Suprapubic skin (tissue), 4 donors: ENCODE results near the gene FXYD5. TPM values are rescaled to one million over a fixed set of nuclear protein-coding genes. Genes with fewer than 3 reads are reported as not detected.

Experiments used
- DNase-seq, 2 donors: peaks; one replicate each; pipeline ENCODE4 v3.0.0-alpha.2; 2019; ENCODE audit warnings: low spot score in 2 of 2
- H3K27ac ChIP-seq: fragments of 200-600 bp; sonication (generic); one replicate; pipeline ENCODE4 v1.5.1; 2019
- H3K27me3 ChIP-seq: fragments of 200-600 bp; sonication (generic); one replicate; pipeline ENCODE4 v1.5.1; 2019
- H3K36me3 ChIP-seq: fragments of 200-600 bp; sonication (generic); one replicate; pipeline ENCODE4 v1.5.1; 2019
- H3K4me1 ChIP-seq: fragments of 200-600 bp; sonication (generic); one replicate; pipeline ENCODE4 v1.5.1; 2019
- H3K4me3 ChIP-seq: fragments of 200-600 bp; sonication (generic); one replicate; pipeline ENCODE4 v1.5.1; 2019; ENCODE audit warnings: mild to moderate bottlenecking
- H3K9me3 ChIP-seq: fragments of 200-600 bp; sonication (generic); one replicate; pipeline ENCODE4 v1.5.1; 2019
- EP300 ChIP-seq: sonication (generic); formaldehyde crosslinking; IDR thresholded peaks from one replicate; pipeline ENCODE4 v1.6.1; 2017; ENCODE audit warnings: antibody characterized with exemption
- POLR2A ChIP-seq, 2 donors: fragments of 450-650 bp; IDR thresholded peaks; one replicate each; pipeline ENCODE4 v1.6.1; 2017; ENCODE audit warnings: antibody characterized with exemption in 2 of 2, mild to moderate bottlenecking in 2 of 2, moderate library complexity in 2 of 2
- POLR2AphosphoS5 ChIP-seq, 3 donors: sonication (generic); formaldehyde crosslinking; IDR thresholded peaks; one replicate each; pipeline ENCODE4 v1.6.1; 2017; ENCODE audit warnings: antibody characterized with exemption in 3 of 3
- WGBS: methylation state at CpG from one replicate; pipeline ENCODE4 v1.1.5; 2018; 5-methylcytosine and 5-hydroxymethylcytosine counted together
- total RNA-seq, 4 donors: library from RNA; depleted of rRNA; stranded (reverse); fragments of >200 nt; gene quantifications; one replicate each; pipeline ENCODE4 v1.1.0, GENCODE V29; 2016
- TF ChIP-seq, protein P1 (sequence below), 2 donors: fragments of 200-600 bp in 1 of 2; fragments of 450-650 bp in 1 of 2; sonication (generic) in 1 of 2; IDR thresholded peaks; one replicate each; pipeline ENCODE4 v1.5.1; 2016 to 2019; ENCODE audit warnings: antibody characterized with exemption in 2 of 2, mild to moderate bottlenecking in 1 of 2, moderate library complexity in 1 of 2

The FXYD5 gene
- total RNA-seq, 4 donors from 2014 or later: 29.8 to 64.8 (median 37.7) TPM

DNA sequence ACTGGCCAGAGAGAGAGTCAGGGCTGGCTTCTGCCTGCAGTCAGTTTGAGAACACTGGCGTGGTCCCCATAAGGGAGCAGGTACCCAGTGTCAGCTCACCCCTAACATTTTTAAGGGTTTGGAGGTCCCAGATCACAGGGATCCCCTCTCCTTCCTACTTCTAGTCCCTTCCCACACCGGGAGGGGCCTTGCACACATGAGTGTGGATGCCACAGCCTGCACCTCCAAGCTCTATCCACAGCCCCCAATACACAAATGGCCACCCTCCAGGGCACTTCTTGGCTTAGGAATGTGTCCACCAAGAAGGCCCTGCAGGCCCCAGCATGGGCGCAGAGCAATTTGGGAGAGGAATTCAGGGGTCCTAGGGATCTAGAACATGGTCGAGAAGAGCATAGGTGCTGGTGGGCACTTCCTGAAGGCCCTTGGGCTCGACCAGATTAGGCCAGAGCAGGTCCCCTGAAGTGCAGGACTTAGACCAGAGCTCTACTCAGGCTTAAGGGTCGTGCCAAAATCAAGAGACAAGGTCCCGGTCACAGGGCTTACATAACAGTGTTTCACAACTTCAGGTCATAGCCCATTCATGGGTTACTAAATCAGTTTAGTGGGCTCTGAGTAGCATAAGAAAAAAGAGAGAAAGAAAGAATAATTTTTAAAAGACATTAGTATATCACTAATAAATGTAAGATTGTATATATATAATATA, 16.0 kb downstream of the FXYD5 start:
- TF ChIP-seq POLR2AphosphoS5 (IDR thresholded peaks at IDR 0.05) (no peak), POLR2A (IDR thresholded peaks at IDR 0.05) (no peak), EP300 (no peak)
- TF ChIP-seq, protein P1, sequence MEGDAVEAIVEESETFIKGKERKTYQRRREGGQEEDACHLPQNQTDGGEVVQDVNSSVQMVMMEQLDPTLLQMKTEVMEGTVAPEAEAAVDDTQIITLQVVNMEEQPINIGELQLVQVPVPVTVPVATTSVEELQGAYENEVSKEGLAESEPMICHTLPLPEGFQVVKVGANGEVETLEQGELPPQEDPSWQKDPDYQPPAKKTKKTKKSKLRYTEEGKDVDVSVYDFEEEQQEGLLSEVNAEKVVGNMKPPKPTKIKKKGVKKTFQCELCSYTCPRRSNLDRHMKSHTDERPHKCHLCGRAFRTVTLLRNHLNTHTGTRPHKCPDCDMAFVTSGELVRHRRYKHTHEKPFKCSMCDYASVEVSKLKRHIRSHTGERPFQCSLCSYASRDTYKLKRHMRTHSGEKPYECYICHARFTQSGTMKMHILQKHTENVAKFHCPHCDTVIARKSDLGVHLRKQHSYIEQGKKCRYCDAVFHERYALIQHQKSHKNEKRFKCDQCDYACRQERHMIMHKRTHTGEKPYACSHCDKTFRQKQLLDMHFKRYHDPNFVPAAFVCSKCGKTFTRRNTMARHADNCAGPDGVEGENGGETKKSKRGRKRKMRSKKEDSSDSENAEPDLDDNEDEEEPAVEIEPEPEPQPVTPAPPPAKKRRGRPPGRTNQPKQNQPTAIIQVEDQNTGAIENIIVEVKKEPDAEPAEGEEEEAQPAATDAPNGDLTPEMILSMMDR (IDR thresholded peaks at IDR 0.05): no peak
- DNase-seq: no peak
- no peaks in the 10 kb centered on the region for H3K27me3 ChIP-seq
- peaks cover 31% of the 10 kb centered on the region for H3K36me3 ChIP-seq
- WGBS: 66% methylated on average over 4 of the region's 7 CpGs
- H3K4me3 ChIP-seq: no peak overlapping the region
- no peak overlapping the region for H3K27ac ChIP-seq
- no peaks in the 10 kb centered on the region for H3K9me3 ChIP-seq
- peaks cover 24% of the 10 kb centered on the region for H3K4me1 ChIP-seq

GRCh38 chr19:35171730-35172129, 17.2 kb downstream of the FXYD5 start:
- no peaks in the 10 kb centered on the region for H3K27me3 ChIP-seq
- DNase-seq: no peak
- H3K36me3 ChIP-seq: peaks cover 18% of the 10 kb centered on the region
- no peak overlapping the region for H3K27ac ChIP-seq
- TF ChIP-seq POLR2A (IDR thresholded peaks at IDR 0.05) (no peak), POLR2AphosphoS5 (IDR thresholded peaks at IDR 0.05) (no peak), EP300 (no peak)
- TF ChIP-seq, protein P1 (IDR thresholded peaks at IDR 0.05): no peak
- H3K9me3 ChIP-seq: no peaks in the 10 kb centered on the region
- H3K4me3 ChIP-seq: no peak overlapping the region
- peaks cover 28% of the 10 kb centered on the region for H3K4me1 ChIP-seq
- 28% methylated on average over 3 of the region's 3 CpGs for WGBS

GRCh38 chr19:35174226-35174625, 19.7 kb downstream of the FXYD5 start:
- DNase-seq: no peak
- H3K4me1 ChIP-seq: peaks cover 8% of the 10 kb centered on the region
- WGBS: 85% methylated on average over 6 of the region's 6 CpGs
- TF ChIP-seq, protein P1 (IDR thresholded peaks at IDR 0.05): no peak
- TF ChIP-seq POLR2AphosphoS5 (IDR thresholded peaks at IDR 0.05) (no peak), POLR2A (IDR thresholded peaks at IDR 0.05) (no peak), EP300 (no peak)
- H3K27me3 ChIP-seq: no peaks in the 10 kb centered on the region
- H3K9me3 ChIP-seq: no peaks in the 10 kb centered on the region
- no peak overlapping the region for H3K27ac ChIP-seq
- peaks cover 11% of the 10 kb centered on the region for H3K36me3 ChIP-seq
- H3K4me3 ChIP-seq: no peak overlapping the region

DNA sequence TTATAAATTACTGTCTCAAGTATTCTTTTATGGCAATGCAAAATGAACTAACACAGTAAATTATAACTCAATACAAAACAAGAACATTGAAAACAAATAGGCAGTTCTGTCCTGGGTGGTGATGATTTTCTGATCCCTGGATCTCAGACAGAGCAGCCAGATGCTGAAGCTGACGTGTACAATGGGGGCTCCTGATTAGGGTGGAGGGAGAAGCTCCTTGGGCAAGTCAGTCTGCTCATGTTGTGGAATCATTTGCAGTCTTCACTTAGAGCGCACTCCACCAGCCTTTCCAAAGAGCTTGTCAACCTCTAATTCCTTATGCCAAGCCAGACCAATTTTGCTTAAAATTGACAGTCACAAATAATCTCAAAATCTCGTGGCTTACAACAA, 21.6 kb downstream of the FXYD5 start:
- no peak overlapping the region for H3K4me3 ChIP-seq
- peak overlapping the region; percentile 47 for H3K27ac ChIP-seq
- H3K9me3 ChIP-seq: no peaks in the 10 kb centered on the region
- DNase-seq: no peak
- 59% methylated on average over 3 of the region's 3 CpGs for WGBS
- peaks cover 5% of the 10 kb centered on the region for H3K4me1 ChIP-seq
- no peaks in the 10 kb centered on the region for H3K36me3 ChIP-seq
- no peaks in the 10 kb centered on the region for H3K27me3 ChIP-seq
- TF ChIP-seq POLR2A (IDR thresholded peaks at IDR 0.05) (no peak), POLR2AphosphoS5 (IDR thresholded peaks at IDR 0.05) (no peak), EP300 (no peak)
- TF ChIP-seq, protein P1 (IDR thresholded peaks at IDR 0.05): no peak

DNA sequence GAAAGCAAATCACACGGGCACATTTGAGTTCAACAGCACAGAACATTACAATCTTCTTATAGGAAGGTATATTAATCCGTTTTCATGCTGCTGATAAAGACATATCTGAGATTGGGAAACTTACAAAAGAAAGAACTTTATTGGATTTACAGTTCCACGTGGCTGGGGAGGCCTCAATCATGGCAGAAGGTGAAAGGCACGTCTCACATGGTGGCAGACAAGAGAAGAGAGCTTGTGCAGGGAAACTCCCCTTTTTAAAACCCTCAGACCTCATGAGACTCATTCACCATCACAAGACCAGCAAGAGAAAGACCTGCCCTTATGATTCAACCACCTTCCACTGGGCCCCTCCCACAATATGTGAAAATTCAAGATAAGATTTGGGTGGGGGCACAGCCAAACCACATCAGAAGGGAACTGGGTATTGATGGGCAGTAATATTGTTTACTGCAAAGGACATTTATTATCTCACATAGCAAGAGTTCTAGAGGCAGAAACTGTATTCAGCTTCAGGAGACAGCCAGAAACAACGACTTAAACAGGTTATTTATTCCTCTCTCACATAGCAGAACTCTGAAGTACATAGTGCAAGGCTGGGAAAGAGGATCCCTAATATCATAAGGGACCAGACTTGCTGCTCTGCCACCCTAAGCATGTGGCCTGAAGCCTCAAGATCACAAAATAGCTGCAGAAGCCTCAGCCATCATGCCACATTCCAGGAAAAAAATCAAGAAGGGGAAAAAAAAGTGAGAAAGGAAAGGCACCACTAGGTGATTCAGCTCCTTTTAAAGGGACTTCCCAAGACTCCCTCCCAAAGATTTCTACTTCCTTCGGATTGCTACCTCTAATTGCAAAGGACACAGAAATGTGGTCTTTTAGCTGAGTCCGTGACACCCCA, 23.1 kb downstream of the FXYD5 start:
- Histone ChIP-seq H3K9me3 (no peaks in the 10 kb centered on the region), H3K27me3 (no peaks in the 10 kb centered on the region), H3K27ac (no peak overlapping the region), H3K4me1 (peaks cover 5% of the 10 kb centered on the region), H3K36me3 (no peaks in the 10 kb centered on the region), H3K4me3 (no peak overlapping the region)
- TF ChIP-seq POLR2A (IDR thresholded peaks at IDR 0.05) (no peak), POLR2AphosphoS5 (IDR thresholded peaks at IDR 0.05) (no peak), EP300 (no peak)
- TF ChIP-seq, protein P1 (IDR thresholded peaks at IDR 0.05): no peak
- 85% methylated on average over 7 of the region's 7 CpGs for WGBS
- no peak for DNase-seq
